GM10266 (cell line): ENCODE results near the gene HNF1A.

Experiments used
- DNase-seq: peaks from one replicate; pipeline ENCODE4 v3.0.0; 2012; ENCODE audit errors: extremely low spot score
- CTCF ChIP-seq: IDR thresholded peaks from 2 replicates; pipeline ENCODE4 v1.5.1; 2012; ENCODE audit warnings: mild to moderate bottlenecking, low read depth; ENCODE audit not compliant: control insufficient read depth, insufficient read depth; ENCODE audit errors: missing control alignments

The HNF1A gene

GRCh38 chr12:120960657-120961056 is 17.7 kb upstream of the HNF1A start:
- TF ChIP-seq CTCF = no peak
- DNase-seq = no peak

GRCh38 chr12:120961604-120962531 is 16.5 kb upstream of the HNF1A start:
- TF ChIP-seq CTCF = no peak
- DNase-seq = no peak

GRCh38 chr12:120962532-120963020 is 15.8 kb upstream of the HNF1A start:
- DNase-seq = no peak
- TF ChIP-seq CTCF = no peak

- TF ChIP-seq CTCF = no peak
- DNase-seq = no peak
Observed at GRCh38 chr12:120964298-120964697, 14.0 kb upstream of the HNF1A start.

GRCh38 chr12:120965534-120966091 is 12.7 kb upstream of the HNF1A start:
- TF ChIP-seq CTCF = no peak
- DNase-seq = no peak

- TF ChIP-seq CTCF = no peak
- DNase-seq = no peak
Observed at GRCh38 chr12:120970310-120970709, 8.0 kb upstream of the HNF1A start.
